Fibroblast of lung (primary cell): Measurements from ENCODE around the gene LMF1. TPM values are rescaled to one million over a fixed set of nuclear protein-coding genes. Genes with fewer than 3 reads are reported as not detected.

Source experiments
- DNase-seq, 2 donors: peaks; one replicate each; pipeline versions ENCODE4 v3.0.0 to v3.0.0-alpha.2; 2010; ENCODE audit warnings: low read depth in 2 of 2
- H2AFZ ChIP-seq: 2 replicates; pipeline ENCODE4 v1.5.1; 2012; ENCODE audit warnings: low read length, control low read depth, inconsistent platforms
- H3K27ac ChIP-seq: 2 replicates; pipeline ENCODE4 v1.5.1; 2011; ENCODE audit warnings: low read length, control low read depth; ENCODE audit not compliant: insufficient read depth
- H3K27me3 ChIP-seq: 2 replicates; pipeline ENCODE4 v1.5.1; 2011; ENCODE audit warnings: mild to moderate bottlenecking, low read length; ENCODE audit not compliant: control insufficient read depth, insufficient read depth
- H3K36me3 ChIP-seq: 2 replicates; pipeline ENCODE4 v1.5.1; 2011; ENCODE audit warnings: low read length; ENCODE audit not compliant: control insufficient read depth, insufficient read depth
- H3K4me1 ChIP-seq: 2 replicates; pipeline ENCODE4 v1.5.1; 2011; ENCODE audit warnings: low read length; ENCODE audit not compliant: control insufficient read depth, insufficient read depth; ENCODE audit errors: extremely low read depth
- H3K4me2 ChIP-seq: 2 replicates; pipeline ENCODE4 v1.5.1; 2011; ENCODE audit warnings: low read length, control low read depth; ENCODE audit not compliant: insufficient read depth; ENCODE audit errors: extremely low read depth
- H3K4me3 ChIP-seq, 4 experiments: fragments of 200-600 bp in 1 of 4; sonication (generic) in 1 of 4; replicated peaks in 1 of 4; 2 replicates each; pipeline ENCODE4 v1.5.1; 2011 to 2016; ENCODE audit warnings: low read length in 4 of 4, low read depth in 3 of 4, mild to moderate bottlenecking in 3 of 4, control low read depth in 2 of 4, inconsistent platforms in 1 of 4, mixed read lengths in 1 of 4; ENCODE audit not compliant: insufficient read depth in 1 of 4; ENCODE audit errors: control extremely low read depth in 1 of 4
- H3K79me2 ChIP-seq: 2 replicates; pipeline ENCODE4 v1.5.1; 2012; ENCODE audit warnings: mild to moderate bottlenecking, low read length, inconsistent platforms; ENCODE audit not compliant: control insufficient read depth, insufficient read depth
- H3K9ac ChIP-seq: 2 replicates; pipeline ENCODE4 v1.5.1; 2011; ENCODE audit warnings: mild to moderate bottlenecking, low read length, control low read depth; ENCODE audit not compliant: insufficient read depth
- H3K9me3 ChIP-seq: 2 replicates; pipeline ENCODE4 v1.5.1; 2012; ENCODE audit warnings: low read depth, low read length; ENCODE audit not compliant: control insufficient read depth, insufficient read depth
- H4K20me1 ChIP-seq: 2 replicates; pipeline ENCODE4 v1.5.1; 2011; ENCODE audit warnings: low read length; ENCODE audit not compliant: control insufficient read depth, insufficient read depth; ENCODE audit errors: extremely low read depth
- CTCF ChIP-seq, 2 donors: IDR thresholded peaks in 1 of 2; conservative IDR thresholded peaks in 1 of 2; 1 replicate in 1 of 2; 2 replicates in 1 of 2; pipeline ENCODE4 v1.5.1; 2011 to 2012; ENCODE audit warnings: low read length in 2 of 2, control low read depth in 1 of 2, inconsistent platforms in 1 of 2, low read depth in 1 of 2, mild to moderate bottlenecking in 1 of 2
- EZH2 ChIP-seq: IDR thresholded peaks from 2 replicates; pipeline ENCODE4 v1.5.1; 2012; ENCODE audit warnings: low read length, control low read depth, mild to moderate bottlenecking; ENCODE audit errors: missing control alignments
- polyA plus RNA-seq, 2 donors: library from polyadenylated mRNA; depleted of rRNA in 1 of 2; stranded (reverse) in 1 of 2; unstranded in 1 of 2; fragments of >200 nt; gene quantifications; 2 replicates each; pipeline ENCODE4 v1.2.1, GENCODE V29; 2011 to 2012; ENCODE audit warnings: missing spikeins in 1 of 2
- total RNA-seq: library from RNA; depleted of rRNA; stranded (reverse); fragments of >200 nt; gene quantifications from 2 replicates; pipeline ENCODE4 v1.2.1, GENCODE V29; 2014

LMF1 gene
- total and polyA plus RNA-seq, 2 donors (not counting 1 experiment from before 2014, with no cell fraction given): 12.3 to 12.6 TPM

GRCh38 chr16:830107-830870 is 140.5 kb downstream of the LMF1 start:
- TF ChIP-seq EZH2 (no peak), CTCF (conservative IDR thresholded peaks at IDR 0.05 in 1 of 2, IDR thresholded peaks at IDR 0.05 in 1 of 2; ENCODE audit: low read depth in 1 of 2, low read length in 2 of 2) (no peak)
- DNase-seq: no peak
- no peaks in the 10 kb centered on the region for H3K36me3 ChIP-seq
- no peaks in the 10 kb centered on the region for H3K79me2 ChIP-seq
- no peak overlapping the region for H3K27ac ChIP-seq
- H3K4me3 ChIP-seq: no peak overlapping the region
- no peaks in the 10 kb centered on the region for H3K27me3 ChIP-seq
- H3K4me1 ChIP-seq: no peaks in the 10 kb centered on the region
- H3K9ac ChIP-seq: no peak overlapping the region
- H3K4me2 ChIP-seq: no peak overlapping the region
- no peaks in the 10 kb centered on the region for H3K9me3 ChIP-seq
- no peak overlapping the region for H2AFZ ChIP-seq
- no peaks in the 10 kb centered on the region for H4K20me1 ChIP-seq

GRCh38 chr16:828891-829290 is 141.9 kb downstream of the LMF1 start:
- DNase-seq: no peak
- Histone ChIP-seq H3K9ac (no peak overlapping the region), H3K4me2 (no peak overlapping the region), H3K27ac (no peak overlapping the region), H2AFZ (no peak overlapping the region), H3K9me3 (no peaks in the 10 kb centered on the region), H4K20me1 (no peaks in the 10 kb centered on the region), H3K4me1 (no peaks in the 10 kb centered on the region), H3K4me3 (no peak overlapping the region), H3K27me3 (no peaks in the 10 kb centered on the region), H3K79me2 (no peaks in the 10 kb centered on the region), H3K36me3 (no peaks in the 10 kb centered on the region)
- TF ChIP-seq CTCF (conservative IDR thresholded peaks at IDR 0.05 in 1 of 2, IDR thresholded peaks at IDR 0.05 in 1 of 2; ENCODE audit: low read depth in 1 of 2, low read length in 2 of 2): no peak
- no peak for TF ChIP-seq EZH2

- no peak overlapping the region for H3K4me2 ChIP-seq
- H2AFZ ChIP-seq: no peak overlapping the region
- H3K9me3 ChIP-seq: no peaks in the 10 kb centered on the region
- no peaks in the 10 kb centered on the region for H4K20me1 ChIP-seq
- TF ChIP-seq CTCF (conservative IDR thresholded peaks at IDR 0.05 in 1 of 2, IDR thresholded peaks at IDR 0.05 in 1 of 2; ENCODE audit: low read depth in 1 of 2, low read length in 2 of 2) (no peak), EZH2 (no peak)
- no peak overlapping the region for H3K27ac ChIP-seq
- no peak for DNase-seq
- H3K4me1 ChIP-seq: no peaks in the 10 kb centered on the region
- no peaks in the 10 kb centered on the region for H3K79me2 ChIP-seq
- no peak overlapping the region for H3K4me3 ChIP-seq
- H3K27me3 ChIP-seq: no peaks in the 10 kb centered on the region
- no peaks in the 10 kb centered on the region for H3K36me3 ChIP-seq
- H3K9ac ChIP-seq: no peak overlapping the region
Measured at GRCh38 chr16:827513-827912, 143.3 kb downstream of the LMF1 start.
